Trophoblast cell (in vitro differentiated cells and primary cell): ENCODE data around the gene MAML1.

Experiments
- DNase-seq, 2 donors: peaks; one replicate each; pipeline ENCODE4 v3.0.0-alpha.2; 2016
- H2AFZ ChIP-seq: 2 replicates; pipeline ENCODE4 v1.6.1; 2013; ENCODE audit warnings: low read length, moderate library complexity, mild to moderate bottlenecking; ENCODE audit not compliant: insufficient read depth, poor library complexity
- H2AK5ac ChIP-seq: 2 replicates; pipeline ENCODE4 v1.6.1; 2013; ENCODE audit warnings: mild to moderate bottlenecking, low read length
- H2BK120ac ChIP-seq: 2 replicates; pipeline ENCODE4 v1.6.1; 2013; ENCODE audit warnings: low read length, mild to moderate bottlenecking, moderate library complexity; ENCODE audit not compliant: insufficient read depth, poor library complexity
- H2BK12ac ChIP-seq: 2 replicates; pipeline ENCODE4 v1.6.1; 2013; ENCODE audit warnings: mild to moderate bottlenecking, low read length, moderate library complexity
- H2BK5ac ChIP-seq: 2 replicates; pipeline ENCODE4 v1.6.1; 2013; ENCODE audit warnings: low read length, low read depth, moderate library complexity, mild to moderate bottlenecking; ENCODE audit not compliant: poor library complexity
- H3K14ac ChIP-seq: 2 replicates; pipeline ENCODE4 v1.6.1; 2013; ENCODE audit warnings: mild to moderate bottlenecking, low read length
- H3K18ac ChIP-seq: 2 replicates; pipeline ENCODE4 v1.6.1; 2013; ENCODE audit warnings: mild to moderate bottlenecking, low read length
- H3K23ac ChIP-seq: 2 replicates; pipeline ENCODE4 v1.6.1; 2013; ENCODE audit warnings: low read length
- H3K27ac ChIP-seq: 2 replicates; pipeline ENCODE4 v1.5.1; 2013; ENCODE audit warnings: low read depth, mild to moderate bottlenecking, inconsistent platforms, low read length, moderate library complexity
- H3K27me3 ChIP-seq: 2 replicates; pipeline ENCODE4 v1.6.1; 2013; ENCODE audit warnings: inconsistent platforms, mild to moderate bottlenecking, low read length, moderate library complexity; ENCODE audit not compliant: insufficient read depth
- H3K36me3 ChIP-seq, 2 experiments: 1 replicate in 1 of 2; 2 replicates in 1 of 2; pipeline ENCODE4 v1.6.1; 2013; ENCODE audit warnings: low read length in 2 of 2, mild to moderate bottlenecking in 2 of 2, moderate library complexity in 1 of 2; ENCODE audit not compliant: insufficient read depth in 2 of 2, control insufficient read depth in 1 of 2
- H3K4ac ChIP-seq: 2 replicates; pipeline ENCODE4 v1.6.1; 2013; ENCODE audit warnings: low read depth, mild to moderate bottlenecking, low read length, moderate library complexity
- H3K4me1 ChIP-seq, 2 experiments: 1 replicate in 1 of 2; 2 replicates in 1 of 2; pipeline ENCODE4 v1.6.1; 2013; ENCODE audit warnings: low read length in 2 of 2, mild to moderate bottlenecking in 2 of 2, moderate library complexity in 1 of 2; ENCODE audit not compliant: insufficient read depth in 2 of 2, control insufficient read depth in 1 of 2
- H3K4me2 ChIP-seq: 2 replicates; pipeline ENCODE4 v1.6.1; 2013; ENCODE audit warnings: inconsistent platforms, mild to moderate bottlenecking, low read length, moderate library complexity
- H3K4me3 ChIP-seq: 2 replicates; pipeline ENCODE4 v1.5.1; 2013; ENCODE audit warnings: mild to moderate bottlenecking, low read depth, low read length, inconsistent platforms
- H3K79me1 ChIP-seq: one replicate; pipeline ENCODE4 v1.6.1; 2013; ENCODE audit warnings: low read length
- H3K79me2 ChIP-seq: 2 replicates; pipeline ENCODE4 v1.6.1; 2013; ENCODE audit warnings: low read length, mild to moderate bottlenecking; ENCODE audit not compliant: control insufficient read depth, insufficient read depth, poor library complexity
- H3K9ac ChIP-seq: 2 replicates; pipeline ENCODE4 v1.6.1; 2013; ENCODE audit warnings: mild to moderate bottlenecking, low read length
- H3K9me3 ChIP-seq: 2 replicates; pipeline ENCODE4 v1.6.1; 2013; ENCODE audit warnings: low read depth, mild to moderate bottlenecking, control low read depth, inconsistent platforms, low read length; ENCODE audit not compliant: insufficient read depth
- H4K12ac ChIP-seq: 2 replicates; pipeline ENCODE4 v1.6.1; 2013; ENCODE audit warnings: low read depth, mild to moderate bottlenecking, low read length, moderate library complexity
- H4K8ac ChIP-seq: 2 replicates; pipeline ENCODE4 v1.6.1; 2013; ENCODE audit warnings: low read depth, mild to moderate bottlenecking, low read length, moderate library complexity
- H4K91ac ChIP-seq: one replicate; pipeline ENCODE4 v1.6.1; 2013; ENCODE audit warnings: low read depth, mild to moderate bottlenecking, low read length, moderate library complexity
- WGBS: extraction: QIAGEN DNeasy Blood & Tissue Kit; methylation state at CpG from one replicate; pipeline ENCODE4 v1.1.7; 2013; ENCODE audit warnings: missing lambda C conversion rate; ENCODE audit not compliant: insufficient read length, insufficient coverage; ENCODE audit errors: extremely low coverage; 5-methylcytosine and 5-hydroxymethylcytosine counted together

MAML1 gene

DNA sequence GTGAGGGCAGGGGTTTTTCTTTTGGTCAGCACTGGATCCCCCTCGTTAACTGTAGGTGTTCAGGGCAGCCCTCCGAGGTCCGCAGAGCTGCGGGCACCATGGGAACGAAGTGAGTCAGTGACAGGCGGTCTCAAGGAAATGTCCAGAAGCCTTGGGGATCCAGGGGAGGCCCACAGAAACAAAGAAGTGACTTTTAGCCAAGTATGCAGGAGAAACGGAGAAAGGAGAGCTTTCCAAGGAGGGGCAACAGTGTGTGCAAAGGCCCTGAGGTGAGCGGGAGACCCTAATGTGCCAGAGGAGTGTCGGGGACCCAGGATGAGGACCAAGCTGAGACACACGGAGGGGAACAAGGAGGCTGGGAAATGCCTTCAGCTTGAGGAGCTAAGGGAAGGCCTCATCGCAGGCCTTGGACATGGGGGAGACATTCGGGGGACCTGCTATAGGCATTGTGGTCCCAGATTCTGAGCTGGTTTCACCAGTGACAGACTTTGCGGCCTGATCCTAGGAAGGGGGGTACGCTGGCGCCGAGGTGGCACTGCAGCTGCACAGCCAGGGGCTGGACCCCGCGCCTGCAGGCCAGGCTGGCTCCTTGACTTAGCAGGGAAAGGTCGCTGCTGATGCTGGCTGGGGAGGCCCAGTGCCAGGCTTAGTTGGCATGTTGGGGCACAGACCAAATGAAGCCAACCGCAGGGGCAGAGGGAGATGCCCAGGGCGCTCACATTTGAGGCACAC lies 64.4 kb downstream of the MAML1 start:
- H3K9me3 ChIP-seq, result no peaks in the 10 kb centered on the region
- no peak for DNase-seq

DNA sequence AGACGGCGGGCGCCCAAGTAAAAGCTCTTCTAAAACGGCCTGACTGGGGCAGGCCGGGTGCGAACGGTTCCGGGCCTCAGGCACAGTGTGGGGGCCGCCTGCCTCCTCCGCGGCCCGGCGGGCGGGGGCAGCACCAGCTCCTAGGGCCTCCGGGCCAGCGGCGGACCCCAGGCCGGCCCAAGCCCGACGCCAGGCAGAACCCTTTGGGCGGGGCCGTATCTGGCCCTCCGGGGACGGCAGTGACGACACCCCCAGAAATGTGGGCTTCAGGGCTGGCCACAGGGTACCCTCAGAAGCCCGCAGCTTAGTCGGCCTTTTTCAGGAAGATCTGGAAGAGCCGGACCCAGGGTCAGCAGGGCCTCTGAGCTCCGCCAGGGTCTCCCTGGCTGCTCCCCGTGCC lies 65.1 kb downstream of the MAML1 start:
- Histone ChIP-seq H3K79me1 (peaks cover 7% of the 10 kb centered on the region), H2AFZ (no peak overlapping the region), H3K36me3 (peaks cover 56 to 57% of the 10 kb centered on the region in 2 experiments), H3K4me1 (peaks cover 8 to 15% of the 10 kb centered on the region in 2 experiments), H3K4me2 (no peak overlapping the region), H4K91ac (no peak overlapping the region), H3K14ac (no peak overlapping the region), H3K4ac (no peak overlapping the region), H2BK12ac (no peak overlapping the region), H3K9me3 (no peaks in the 10 kb centered on the region), H2AK5ac (no peak overlapping the region), H3K18ac (no peak overlapping the region), H4K8ac (no peak overlapping the region), H4K12ac (no peak overlapping the region), H2BK120ac (no peak overlapping the region), H3K23ac (no peak overlapping the region), H3K27me3 (no peaks in the 10 kb centered on the region), H2BK5ac (no peak overlapping the region), H3K27ac (no peak overlapping the region), H3K4me3 (no peak overlapping the region), H3K9ac (no peak overlapping the region), H3K79me2 (peaks cover 4% of the 10 kb centered on the region)
- no peak for DNase-seq
- WGBS, result no CpG with 5 or more reads among the region's 30 CpGs

More for the DNA sequence above, 64.4 kb downstream of the MAML1 start:
- peak overlapping the region; percentile 8 for H3K14ac ChIP-seq
- peak overlapping the region; percentile 41 for H4K8ac ChIP-seq
- no peak overlapping the region for H3K4me3 ChIP-seq
- no peak overlapping the region for H3K4ac ChIP-seq
- no peak overlapping the region for H2AFZ ChIP-seq
- no peak overlapping the region for H2BK120ac ChIP-seq
- no peak overlapping the region for H3K23ac ChIP-seq
- no peak overlapping the region for H2BK12ac ChIP-seq
- no peak overlapping the region for H2BK5ac ChIP-seq
- H3K79me2 ChIP-seq, result peaks cover 4% of the 10 kb centered on the region
- H2AK5ac ChIP-seq, result no peak overlapping the region
- peak overlapping the region; percentile 25 for H4K91ac ChIP-seq
- WGBS, result no CpG with 5 or more reads among the region's 21 CpGs
- H3K27me3 ChIP-seq, result no peaks in the 10 kb centered on the region
- peaks cover 7% of the 10 kb centered on the region for H3K79me1 ChIP-seq
- H4K12ac ChIP-seq, result peak overlapping the region; percentile 34
- H3K4me1 ChIP-seq, result peaks cover 8 to 15% of the 10 kb centered on the region in 2 experiments
- H3K27ac ChIP-seq, result peak overlapping the region; percentile 65
- peaks cover 49 to 52% of the 10 kb centered on the region in 2 experiments for H3K36me3 ChIP-seq
- H3K4me2 ChIP-seq, result peak overlapping the region; percentile 82
- peak overlapping the region; percentile 51 for H3K18ac ChIP-seq
- H3K9ac ChIP-seq, result no peak overlapping the region

DNA sequence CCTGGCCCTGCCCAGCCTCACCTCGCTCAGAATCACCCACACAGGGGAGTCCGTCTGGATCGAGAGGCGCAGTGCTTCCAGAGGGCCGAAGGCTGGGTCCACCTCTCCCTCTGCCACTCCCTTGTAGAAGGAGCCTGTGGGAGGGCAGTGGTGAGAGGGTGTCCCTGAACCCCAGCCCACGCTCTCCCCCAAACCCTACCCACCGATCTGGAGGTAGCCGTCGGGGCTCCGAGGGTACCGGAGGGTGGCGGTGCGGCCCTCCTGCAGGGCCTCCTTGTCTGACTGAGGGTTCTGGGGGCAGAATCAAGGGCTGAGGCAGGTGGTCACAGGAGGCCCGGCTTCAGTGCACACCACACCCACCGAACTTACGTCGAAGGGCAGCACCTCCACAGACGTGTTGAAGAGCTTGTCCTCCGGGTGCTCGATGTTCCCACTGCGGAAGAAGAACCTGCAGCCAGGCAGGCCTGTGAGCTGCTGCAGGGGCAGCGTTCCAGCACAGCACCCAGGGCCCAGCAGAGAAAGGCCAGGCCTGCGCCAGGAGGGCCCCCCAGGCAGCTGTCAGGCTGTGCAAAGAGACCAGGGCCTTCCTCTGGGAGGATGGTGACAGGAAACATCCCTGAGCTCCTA lies 65.6 kb downstream of the MAML1 start:
- no CpG with 5 or more reads among the region's 23 CpGs for WGBS
- H3K79me2 ChIP-seq, result peaks cover 4% of the 10 kb centered on the region
- H3K23ac ChIP-seq, result no peak overlapping the region
- no peak for DNase-seq
- no peak overlapping the region for H3K4me3 ChIP-seq
- no peaks in the 10 kb centered on the region for H3K27me3 ChIP-seq
- H3K18ac ChIP-seq, result no peak overlapping the region
- H2BK120ac ChIP-seq, result no peak overlapping the region
- H2BK12ac ChIP-seq, result no peak overlapping the region
- no peak overlapping the region for H2AFZ ChIP-seq
- peaks cover 59 to 60% of the 10 kb centered on the region in 2 experiments for H3K36me3 ChIP-seq
- peaks cover 7% of the 10 kb centered on the region for H3K79me1 ChIP-seq
- no peak overlapping the region for H2AK5ac ChIP-seq
- no peak overlapping the region for H4K8ac ChIP-seq
- no peak overlapping the region for H3K14ac ChIP-seq
- H3K4ac ChIP-seq, result no peak overlapping the region
- no peak overlapping the region for H2BK5ac ChIP-seq
- no peak overlapping the region for H4K12ac ChIP-seq
- no peaks in the 10 kb centered on the region for H3K9me3 ChIP-seq
- H3K9ac ChIP-seq, result no peak overlapping the region
- no peak overlapping the region for H4K91ac ChIP-seq
- no peak overlapping the region for H3K27ac ChIP-seq
- H3K4me1 ChIP-seq, result peaks cover 11 to 15% of the 10 kb centered on the region in 2 experiments
- H3K4me2 ChIP-seq, result no peak overlapping the region

DNA sequence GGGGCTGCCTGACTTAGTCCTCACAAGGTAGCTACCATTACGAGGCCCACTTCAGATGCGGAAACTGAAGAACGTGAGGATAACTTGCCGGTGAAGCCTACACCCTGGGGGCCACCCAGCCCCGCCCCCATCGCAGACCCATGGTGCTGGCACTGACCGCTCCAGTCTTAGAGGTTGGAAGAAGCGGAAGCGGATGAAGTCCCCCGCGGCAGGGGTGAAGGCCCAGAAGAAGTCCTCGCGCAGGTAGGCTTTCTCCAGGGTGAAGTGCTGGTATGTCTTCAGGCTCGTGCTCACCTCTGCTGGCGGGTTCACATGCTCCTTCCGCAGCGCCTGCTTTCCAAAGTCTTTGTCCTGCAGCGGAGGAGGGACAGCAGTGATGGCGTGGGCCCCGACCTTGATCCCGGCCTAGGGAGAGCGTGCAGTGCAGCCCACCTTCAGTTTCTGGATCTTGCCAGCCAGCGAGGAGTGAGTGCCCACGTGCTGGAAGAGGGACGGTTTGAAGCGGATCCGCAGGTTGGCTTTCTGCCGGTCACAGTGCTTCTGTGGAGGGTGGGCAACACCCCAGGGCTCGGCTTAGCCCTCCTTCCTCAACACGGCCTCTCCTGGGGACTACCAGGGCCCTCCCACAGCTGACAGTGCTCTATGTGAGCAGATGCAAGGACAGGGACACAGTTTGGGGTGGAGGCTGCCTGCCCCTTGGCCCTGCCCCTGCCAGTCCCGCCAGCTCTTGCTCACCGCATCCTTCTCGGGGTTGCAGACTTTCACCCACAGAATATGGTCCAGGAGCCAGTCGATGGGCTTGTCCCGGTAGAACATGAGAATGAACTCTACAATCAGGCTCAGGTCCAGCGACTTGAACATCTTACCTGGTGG lies 66.4 kb downstream of the MAML1 start:
- Histone ChIP-seq H3K36me3 (peaks cover 60 to 61% of the 10 kb centered on the region in 2 experiments), H3K14ac (no peak overlapping the region), H3K79me2 (peaks cover 6% of the 10 kb centered on the region), H3K18ac (no peak overlapping the region), H3K9ac (no peak overlapping the region), H2BK12ac (no peak overlapping the region), H3K23ac (no peak overlapping the region), H3K4me2 (no peak overlapping the region), H3K4me1 (peaks cover 14 to 18% of the 10 kb centered on the region in 2 experiments), H2AFZ (no peak overlapping the region), H3K27me3 (no peaks in the 10 kb centered on the region), H4K91ac (no peak overlapping the region), H3K79me1 (peaks cover 7% of the 10 kb centered on the region), H2BK120ac (no peak overlapping the region), H2BK5ac (no peak overlapping the region), H3K27ac (no peak overlapping the region), H3K9me3 (no peaks in the 10 kb centered on the region), H3K4me3 (no peak overlapping the region), H4K12ac (no peak overlapping the region), H2AK5ac (no peak overlapping the region), H3K4ac (no peak overlapping the region), H4K8ac (no peak overlapping the region)
- no CpG with 5 or more reads among the region's 36 CpGs for WGBS
- no peak for DNase-seq
